HG02610 (cell line): ENCODE results near the gene USO1.
"Not testable (repeated sequence)": the region's sequence is repeated elsewhere in the genome, so short reads cannot be mapped to it uniquely, and the experiment has no call there.

Experiments
- ATAC-seq: cut with Tn5 transposase; IDR thresholded peaks from one replicate; pipeline ENCODE4 v1.9.1; 2021; ENCODE audit warnings: mild to moderate bottlenecking, moderate library complexity; ENCODE audit not compliant: unreplicated experiment

The USO1 gene

DNA sequence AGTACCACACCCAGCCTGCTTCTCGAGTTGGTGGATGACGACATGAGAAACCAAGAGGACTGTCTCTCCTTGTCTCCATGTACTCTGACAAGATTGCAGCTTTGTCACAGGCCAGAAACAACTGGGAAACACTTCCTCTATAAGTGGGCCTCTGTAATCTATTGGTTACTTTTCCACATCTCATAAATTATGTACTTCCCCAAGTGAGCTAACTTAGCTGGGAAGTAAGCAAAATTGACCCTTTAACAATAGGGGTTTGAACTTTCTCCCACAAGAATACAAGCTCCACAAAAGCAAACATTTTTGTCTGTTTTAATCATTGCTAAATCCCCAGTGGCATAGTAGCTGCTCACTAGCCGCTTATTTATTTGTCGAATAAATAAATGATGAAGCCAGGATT, 14.1 kb upstream of the USO1 start:
- no peak for ATAC-seq

DNA sequence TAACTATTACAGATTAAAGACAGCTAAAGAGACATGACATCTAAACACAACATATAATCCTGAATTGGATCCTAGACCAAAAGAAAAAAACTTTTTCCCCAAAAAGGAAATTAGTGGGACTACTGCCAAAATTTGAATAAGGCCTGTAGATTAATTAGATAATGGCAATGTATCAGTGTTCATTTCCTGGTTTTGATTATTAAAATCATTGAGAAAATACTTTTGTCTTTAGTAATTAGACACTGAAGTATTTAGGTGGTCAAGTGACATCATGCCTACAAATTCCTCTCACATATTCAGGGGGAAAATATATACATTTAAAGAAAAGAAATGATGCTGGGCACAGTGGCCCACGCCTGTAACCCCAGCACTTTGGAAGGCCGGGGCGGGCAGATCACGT, 10.4 kb upstream of the USO1 start:
- ATAC-seq = no peak

- ATAC-seq = no peak
Observed at GRCh38 chr4:75714704-75715103, 9.7 kb upstream of the USO1 start.

- no peak for ATAC-seq
Observed at GRCh38 chr4:75715105-75715799, 9.1 kb upstream of the USO1 start.

- not testable (repeated sequence) for ATAC-seq
Observed at GRCh38 chr4:75716054-75716453, 8.3 kb upstream of the USO1 start.

DNA sequence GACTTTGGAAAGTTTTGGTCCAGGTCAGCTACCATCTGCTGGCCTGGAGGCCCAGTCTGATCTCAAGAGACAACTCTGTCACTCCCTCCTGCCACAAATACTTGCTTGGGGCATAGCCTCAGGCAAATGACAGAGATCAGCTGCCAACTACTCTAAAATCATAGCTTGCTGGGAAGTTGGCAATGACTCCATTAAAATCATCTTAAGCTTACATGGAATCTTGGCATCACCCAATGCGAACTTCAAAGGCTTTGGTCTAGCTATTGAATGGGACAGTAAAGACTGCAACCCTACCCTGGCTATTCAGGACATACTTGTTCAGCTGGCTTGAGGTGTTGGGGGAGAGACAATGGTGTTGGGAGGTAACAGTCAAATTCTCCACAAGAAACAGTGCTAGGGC, 7.0 kb upstream of the USO1 start:
- no peak for ATAC-seq

DNA sequence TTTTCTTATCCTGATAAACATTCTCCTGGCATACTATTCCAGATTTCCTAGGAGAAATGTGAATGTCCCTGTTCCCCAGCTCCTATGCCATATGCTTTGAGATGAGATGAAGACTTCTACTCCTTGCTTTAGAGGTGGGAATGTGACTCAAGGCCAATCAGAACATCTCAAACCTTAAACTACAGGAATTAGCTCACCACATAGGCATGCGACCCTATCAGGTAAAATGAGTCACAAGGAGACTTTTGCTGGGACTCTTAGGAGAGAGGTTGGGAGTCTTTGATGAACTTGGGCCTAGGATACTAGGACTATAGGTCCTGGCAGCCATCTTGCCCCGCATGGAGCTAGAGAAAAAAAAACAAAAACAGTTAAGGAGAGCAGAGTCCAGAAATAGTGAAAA, 5.8 kb upstream of the USO1 start:
- no peak for ATAC-seq

- no peak for ATAC-seq
Observed at GRCh38 chr4:75722417-75722816, 2.0 kb upstream of the USO1 start.

- no peak for ATAC-seq
Observed at GRCh38 chr4:75723163-75724065, 963 bp upstream of the USO1 start.

- ATAC-seq = peak; percentile 51
Observed at GRCh38 chr4:75724867-75725724, 719 bp downstream of the USO1 start.

- ATAC-seq = not testable (repeated sequence)
Observed at GRCh38 chr4:75725942-75726538, 1.7 kb downstream of the USO1 start.

DNA sequence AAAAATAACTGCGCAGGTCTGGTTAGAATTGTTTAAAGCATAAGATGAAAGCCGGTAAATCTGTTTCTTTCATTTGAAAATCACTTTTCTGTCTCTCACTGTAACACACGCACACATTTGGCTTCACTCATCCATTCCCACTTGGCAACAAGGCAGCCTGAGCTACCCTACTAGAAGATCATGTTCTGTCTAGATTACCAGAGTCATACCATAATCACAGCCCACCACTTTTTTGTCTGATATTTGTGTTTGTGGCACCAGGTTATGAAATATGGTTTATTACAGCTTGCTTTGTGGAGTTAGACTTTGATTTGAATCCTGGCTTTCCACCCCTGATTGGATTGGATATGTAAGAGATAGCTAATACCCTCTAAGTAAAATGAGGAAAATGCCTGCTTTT, 2.2 kb downstream of the USO1 start:
- no peak for ATAC-seq

GRCh38 chr4:75727073-75727472, 2.7 kb downstream of the USO1 start:
- no peak for ATAC-seq

GRCh38 chr4:75729836-75730235, 5.5 kb downstream of the USO1 start:
- ATAC-seq = no peak

DNA sequence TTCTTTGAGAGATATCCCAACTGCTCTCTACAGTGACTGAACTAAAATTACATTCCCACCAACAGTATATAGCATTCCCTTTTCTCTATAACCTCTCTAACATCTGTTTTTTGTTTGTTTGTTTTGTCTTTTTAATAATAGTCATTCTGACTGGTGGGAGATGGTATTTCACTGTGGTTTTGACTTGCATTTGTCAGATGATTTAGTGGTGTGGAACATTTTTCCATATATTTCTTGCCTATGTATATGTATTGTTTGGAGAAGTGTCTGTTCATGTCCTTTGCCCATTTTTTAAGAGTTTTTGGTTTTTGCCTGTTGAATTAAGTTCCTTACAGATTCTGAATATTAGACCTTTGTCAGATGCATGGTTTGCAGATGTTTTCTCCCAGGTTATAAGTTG, 9.0 kb downstream of the USO1 start:
- no peak for ATAC-seq

DNA sequence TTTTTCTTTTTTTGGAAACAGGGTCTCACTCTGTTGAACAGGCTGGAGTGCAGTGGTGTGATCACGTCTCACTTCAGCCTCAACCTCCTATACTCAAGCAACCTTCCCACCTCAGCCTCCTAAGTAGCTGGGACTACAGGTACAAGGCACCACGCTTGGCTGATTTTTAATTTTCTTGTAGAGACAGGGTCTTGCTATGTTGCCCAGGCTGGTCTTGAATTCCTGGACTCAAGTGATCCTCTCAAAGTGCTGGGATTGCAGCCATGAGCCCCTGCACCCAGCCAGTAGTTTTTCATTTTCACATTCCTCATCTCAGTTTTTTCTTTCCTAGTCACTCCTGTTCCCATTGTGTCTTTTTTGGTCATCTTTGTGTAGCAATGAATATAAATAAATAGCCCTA, 11.1 kb downstream of the USO1 start:
- no peak for ATAC-seq

- no peak for ATAC-seq
Observed at GRCh38 chr4:75736862-75737261, 12.5 kb downstream of the USO1 start.

- ATAC-seq = no peak
Observed at GRCh38 chr4:75737398-75737797, 13.0 kb downstream of the USO1 start.

DNA sequence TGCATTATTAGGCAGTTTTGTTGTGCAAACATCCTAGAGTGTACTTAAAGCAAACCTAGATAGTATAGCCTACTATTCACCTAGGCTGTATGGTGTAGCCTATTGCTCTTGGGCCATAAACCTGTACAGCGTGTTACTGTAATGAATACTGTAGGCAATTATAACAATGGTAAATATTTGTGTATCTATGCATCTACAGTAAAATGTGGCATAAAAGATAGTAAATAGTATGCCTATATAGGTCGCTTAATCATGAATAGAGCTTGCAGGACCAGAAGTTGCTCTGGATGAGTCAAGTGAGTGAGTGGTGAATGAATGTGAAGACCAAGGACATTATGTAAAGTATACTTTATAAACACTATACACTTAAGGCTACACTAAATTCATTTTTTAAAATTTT, 16.6 kb downstream of the USO1 start:
- no peak for ATAC-seq

DNA sequence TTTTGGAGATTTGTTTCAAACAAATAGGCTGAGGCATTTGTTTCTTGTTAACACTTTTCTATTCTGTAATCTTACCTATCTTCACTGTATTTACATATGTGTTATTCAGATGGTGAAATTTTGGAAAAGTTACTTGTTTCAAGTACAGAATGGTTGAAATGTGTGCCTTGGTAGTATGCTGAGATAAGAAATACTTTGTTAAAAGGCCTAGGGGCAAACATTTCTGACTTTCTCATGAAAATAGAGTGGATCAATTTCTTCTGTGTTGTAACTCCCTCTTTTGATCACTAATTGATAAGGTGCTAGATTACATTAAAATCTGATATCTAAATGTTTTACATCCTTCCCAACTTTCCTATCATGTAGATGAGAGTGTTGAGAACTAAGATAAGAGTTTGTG, 18.1 kb downstream of the USO1 start:
- ATAC-seq = no peak

GRCh38 chr4:75745161-75745560, 20.8 kb downstream of the USO1 start:
- no peak for ATAC-seq
